IMR-90 (cell line): ENCODE results near the gene MAP3K19. TPM values are rescaled to one million over a fixed set of nuclear protein-coding genes. Genes with fewer than 3 reads are reported as not detected.

Experiments used
- ATAC-seq: fragments of 200-7000 bp; cut with Tn5 transposase; 2 replicates; pipeline ENCODE4 v1.9.1; 2020; ENCODE audit warnings: low read depth, mild to moderate bottlenecking, moderate library complexity
- BruUV-seq: library from RNA; stranded (reverse); fragments of 400-500 nt; replicated peaks from 2 replicates; lab custom pipeline; 2021; lab: Mats Ljungman, UMichigan
- CTCF ChIA-PET: fragments of 300-600 bp; formaldehyde crosslinking; extraction: SDS; loops from one replicate; lab custom pipeline; 2021; ENCODE audit warnings: antibody characterized with exemption; lab: Yijun Ruan, JAX
- POLR2A ChIA-PET: fragments of 300-600 bp; sonication (Branson Sonifier 250); formaldehyde crosslinking; loops from one replicate; lab custom pipeline; 2022; ENCODE audit warnings: antibody characterized with exemption; ENCODE audit not compliant: unreplicated experiment; lab: Charles Lee
- DNase-seq: peaks from one replicate; pipeline ENCODE4 v3.0.0; 2013
- H2AFZ ChIP-seq: replicated peaks from 2 replicates; pipeline ENCODE3; 2013; ENCODE audit warnings: low read length, mild to moderate bottlenecking; ENCODE audit not compliant: poor library complexity
- H2AK5ac ChIP-seq: 2 replicates; pipeline ENCODE4 v1.6.1; 2013; ENCODE audit warnings: low read depth, low read length, inconsistent platforms
- H2AK9ac ChIP-seq: replicated peaks from 2 replicates; pipeline ENCODE3; 2013; ENCODE audit warnings: mild to moderate bottlenecking, low read depth, low read length, moderate library complexity; ENCODE audit not compliant: poor library complexity
- H2BK120ac ChIP-seq: 2 replicates; pipeline ENCODE4 v1.6.1; 2013; ENCODE audit warnings: low read depth, low read length, inconsistent platforms
- H2BK15ac ChIP-seq: 3 replicates; pipeline ENCODE4 v1.6.1; 2013; ENCODE audit warnings: low read depth, low read length, inconsistent platforms
- H2BK20ac ChIP-seq: 2 replicates; pipeline ENCODE4 v1.6.1; 2013; ENCODE audit warnings: low read depth, mild to moderate bottlenecking, inconsistent platforms, low read length, moderate library complexity
- H2BK5ac ChIP-seq: 2 replicates; pipeline ENCODE4 v1.6.1; 2013; ENCODE audit warnings: mild to moderate bottlenecking, low read depth, low read length, inconsistent platforms; ENCODE audit not compliant: poor library complexity, severe bottlenecking
- H3K14ac ChIP-seq: replicated peaks from 2 replicates; pipeline ENCODE4 v1.6.1; 2013; ENCODE audit warnings: low read depth, low read length, inconsistent platforms
- H3K18ac ChIP-seq: 2 replicates; pipeline ENCODE4 v1.6.1; 2013; ENCODE audit warnings: low read depth, low read length, control low read depth
- H3K23ac ChIP-seq: 2 replicates; pipeline ENCODE4 v1.6.1; 2013; ENCODE audit warnings: low read depth, low read length, inconsistent platforms
- H3K27ac ChIP-seq: 2 replicates; pipeline ENCODE4 v1.5.1; 2013; ENCODE audit warnings: mild to moderate bottlenecking, control low read depth, low read length; ENCODE audit not compliant: insufficient read depth
- H3K27me3 ChIP-seq: 2 replicates; pipeline ENCODE4 v1.6.1; 2013; ENCODE audit warnings: low read length; ENCODE audit not compliant: control insufficient read depth, insufficient read depth
- H3K36me3 ChIP-seq: 2 replicates; pipeline ENCODE4 v1.6.1; 2013; ENCODE audit warnings: low read length, mixed read lengths; ENCODE audit not compliant: control insufficient read depth, insufficient read depth
- H3K4ac ChIP-seq: 2 replicates; pipeline ENCODE4 v1.6.1; 2013; ENCODE audit warnings: low read depth, low read length, inconsistent platforms
- H3K4me1 ChIP-seq: 2 replicates; pipeline ENCODE4 v1.6.1; 2013; ENCODE audit warnings: low read length, mixed read lengths; ENCODE audit not compliant: control insufficient read depth, insufficient read depth
- H3K4me2 ChIP-seq: 2 replicates; pipeline ENCODE4 v1.6.1; 2013; ENCODE audit warnings: low read depth, mild to moderate bottlenecking, control low read depth, low read length, moderate library complexity
- H3K4me3 ChIP-seq: 2 replicates; pipeline ENCODE4 v1.5.1; 2013; ENCODE audit warnings: low read depth, mild to moderate bottlenecking, control low read depth, low read length, moderate library complexity; ENCODE audit not compliant: insufficient read depth
- H3K56ac ChIP-seq: 2 replicates; pipeline ENCODE4 v1.6.1; 2013; ENCODE audit warnings: low read length, inconsistent platforms; ENCODE audit not compliant: insufficient read depth; ENCODE audit errors: extremely low read depth
- H3K79me1 ChIP-seq, 2 experiments: 2 replicates each; pipeline ENCODE4 v1.6.1; 2013; ENCODE audit warnings: low read length in 2 of 2, inconsistent platforms in 1 of 2, low read depth in 1 of 2
- H3K9ac ChIP-seq: 2 replicates; pipeline ENCODE4 v1.6.1; 2013; ENCODE audit warnings: low read depth, low read length, control low read depth
- H3K9me1 ChIP-seq: 2 replicates; pipeline ENCODE4 v1.6.1; 2013; ENCODE audit warnings: low read length, inconsistent platforms; ENCODE audit not compliant: insufficient read depth
- H3K9me3 ChIP-seq: 2 replicates; pipeline ENCODE4 v1.6.1; 2013; ENCODE audit warnings: low read length; ENCODE audit not compliant: control insufficient read depth, insufficient read depth
- H4K20me1 ChIP-seq: 2 replicates; pipeline ENCODE4 v1.6.1; 2013; ENCODE audit warnings: low read length, inconsistent platforms; ENCODE audit not compliant: insufficient read depth
- H4K5ac ChIP-seq: 2 replicates; pipeline ENCODE4 v1.6.1; 2013; ENCODE audit warnings: mild to moderate bottlenecking, low read depth, low read length, control low read depth
- H4K8ac ChIP-seq, 2 experiments: 2 replicates each; pipeline ENCODE4 v1.6.1; 2013; ENCODE audit warnings: low read depth in 2 of 2, low read length in 2 of 2, control low read depth in 1 of 2, inconsistent platforms in 1 of 2
- H4K91ac ChIP-seq: 2 replicates; pipeline ENCODE4 v1.6.1; 2013; ENCODE audit warnings: low read depth, low read length, inconsistent platforms; ENCODE audit not compliant: insufficient read depth
- BHLHE40 ChIP-seq: fragments of 150-350 bp; IDR thresholded peaks from 2 replicates; pipeline ENCODE4 v1.6.1; 2016; ENCODE audit warnings: mild to moderate bottlenecking, low read depth, low read length
- CEBPB ChIP-seq: IDR thresholded peaks from 2 replicates; pipeline ENCODE4 v1.6.1; 2012; ENCODE audit warnings: low read depth, low read length, improper control_type of control experiment
- CHD1 ChIP-seq: IDR thresholded peaks from 2 replicates; pipeline ENCODE4 v1.6.1; 2012; ENCODE audit warnings: low read depth, low read length, improper control_type of control experiment
- CTCF ChIP-seq: conservative IDR thresholded peaks from 2 replicates; pipeline ENCODE4 v1.5.1; 2012; ENCODE audit warnings: mild to moderate bottlenecking, low read depth, low read length, improper control_type of control experiment
- ELK1 ChIP-seq: fragments of 150-350 bp; IDR thresholded peaks from 2 replicates; pipeline ENCODE4 v1.6.1; 2016; ENCODE audit warnings: low read depth, mild to moderate bottlenecking, low read length, moderate library complexity, borderline replicate concordance
- FOS ChIP-seq: fragments of 150-350 bp; IDR thresholded peaks from 2 replicates; pipeline ENCODE4 v1.6.1; 2016; ENCODE audit warnings: low read depth, low read length
- MAFK ChIP-seq: IDR thresholded peaks from 2 replicates; pipeline ENCODE4 v1.6.1; 2012; ENCODE audit warnings: low read depth, low read length, improper control_type of control experiment
- MAZ ChIP-seq: IDR thresholded peaks from 2 replicates; pipeline ENCODE4 v1.6.1; 2012; ENCODE audit warnings: low read depth, mild to moderate bottlenecking, low read length, improper control_type of control experiment, moderate library complexity, borderline replicate concordance
- MXI1 ChIP-seq: IDR thresholded peaks from 2 replicates; pipeline ENCODE4 v1.6.1; 2012; ENCODE audit warnings: low read depth, mild to moderate bottlenecking, low read length, moderate library complexity, borderline replicate concordance
- NFE2L2 ChIP-seq: fragments of 150-350 bp; IDR thresholded peaks from 2 replicates; pipeline ENCODE4 v1.6.1; 2016; ENCODE audit warnings: low read depth, mild to moderate bottlenecking, low read length
- POLR2A ChIP-seq: IDR thresholded peaks from 2 replicates; pipeline ENCODE4 v1.6.1; 2012; ENCODE audit warnings: mild to moderate bottlenecking, low read depth, low read length
- RAD21 ChIP-seq: IDR thresholded peaks from 2 replicates; pipeline ENCODE4 v1.6.1; 2012; ENCODE audit warnings: low read length, improper control_type of control experiment
- RCOR1 ChIP-seq: IDR thresholded peaks from 2 replicates; pipeline ENCODE4 v1.6.1; 2012; ENCODE audit warnings: mild to moderate bottlenecking, low read length, improper control_type of control experiment; ENCODE audit not compliant: insufficient replicate concordance
- RFX5 ChIP-seq: IDR thresholded peaks from 2 replicates; pipeline ENCODE4 v1.8.0; 2012; ENCODE audit warnings: low read depth, mild to moderate bottlenecking, low read length, moderate library complexity
- SMC3 ChIP-seq: fragments of 150-350 bp; IDR thresholded peaks from 2 replicates; pipeline ENCODE4 v1.6.1; 2016; ENCODE audit warnings: low read depth, mild to moderate bottlenecking, antibody characterized with exemption, low read length, moderate library complexity
- WGBS, 2 experiments: methylation state at CpG; one replicate each; pipeline versions ENCODE4 v1.1.5 to v1.1.7; 2013; ENCODE audit warnings: missing lambda C conversion rate in 2 of 2; ENCODE audit not compliant: insufficient read length in 1 of 2; ENCODE audit errors: extremely low coverage in 2 of 2; 5-methylcytosine and 5-hydroxymethylcytosine counted together
- dilution Hi-C: fragments of 300-500 bp; cut with HindIII; formaldehyde crosslinking; loops from one replicate; pipeline ENCODE4 v1.14.3; 2018; ENCODE audit warnings: low sequenced_read_pairs; ENCODE audit not compliant: unreplicated experiment
- in situ Hi-C: fragments of 300-500 bp; cut with MboI; formaldehyde crosslinking; loops from 3 replicates; pipeline ENCODE4 v1.14.3; 2019; ENCODE audit warnings: low sequenced_read_pairs, inconsistent platforms, mixed read lengths
- intact Hi-C: fragments of 100-400 bp; cut with micrococcal nuclease; formaldehyde crosslinking; loops from 2 replicates; pipeline ENCODE4 v1.10.0; 2022
- polyA plus RNA-seq, 3 experiments: library from polyadenylated mRNA; depleted of rRNA; stranded (reverse); fragments of >200 nt; gene quantifications; 2 replicates each; pipeline ENCODE4 v1.2.3, GENCODE V29; 2012; ENCODE audit warnings: low replicate concordance in 1 of 3
- total RNA-seq: library from RNA; depleted of rRNA; stranded (reverse); fragments of >200 nt; gene quantifications from 2 replicates; pipeline ENCODE4 v1.2.3, GENCODE V29; 2012

Gene MAP3K19
- total and polyA plus RNA-seq, 2 of the 4 experiments (the other 2 are of a cell fraction) = not detected

GRCh38 chr2:135048122-135048521 lies 875 bp upstream of the MAP3K19 start:
- no peaks in the 10 kb centered on the region for H3K36me3 ChIP-seq
- H2AK9ac ChIP-seq = no peak overlapping the region
- no peaks in the 10 kb centered on the region for H3K4me1 ChIP-seq
- no peak overlapping the region for H3K4me2 ChIP-seq
- ATAC-seq = no peak
- no peak overlapping the region for H3K18ac ChIP-seq
- no peak overlapping the region for H3K23ac ChIP-seq
- no peak overlapping the region for H4K5ac ChIP-seq
- H4K8ac ChIP-seq = no peak overlapping the region
- H4K20me1 ChIP-seq = no peaks in the 10 kb centered on the region
- TF ChIP-seq CTCF = no peak
- no peak for TF ChIP-seq ELK1
- TF ChIP-seq MAZ = no peak
- TF ChIP-seq CHD1 = no peak
- TF ChIP-seq MAFK = no peak
- no peak for TF ChIP-seq MXI1
- no peak for TF ChIP-seq BHLHE40
- TF ChIP-seq SMC3 = no peak
- no peak for TF ChIP-seq RFX5
- no peak for TF ChIP-seq CEBPB
- TF ChIP-seq NFE2L2 = no peak
- TF ChIP-seq RAD21 = no peak
- no peak for TF ChIP-seq RCOR1
- TF ChIP-seq FOS = no peak
- no peak for TF ChIP-seq POLR2A
- ChIA-PET POLR2A (no interaction called here), CTCF (interaction anchor here (0.6 kb wide), 1 partner anchor 289 kb away, joined by 3 read pairs; no protein-coding TSS in a partner anchor)
- H3K27me3 ChIP-seq = peaks cover 8% of the 10 kb centered on the region; the same call in 1 of the 2 replicates
- H3K79me1 ChIP-seq = peaks cover under 1 to 10% of the 10 kb centered on the region in 2 experiments; a peak in 2 of 4 replicates
- in situ Hi-C loops (no loop called here), intact Hi-C loops (no loop called here), dilution Hi-C loops (no loop called here)
- no peaks in the 10 kb centered on the region for H3K9me1 ChIP-seq
- H2AFZ ChIP-seq = no peak overlapping the region
- no peak overlapping the region for H2AK5ac ChIP-seq
- no peak overlapping the region for H4K91ac ChIP-seq
- no CpG with 5 or more reads among the region's 6 CpGs for WGBS, 2 experiments
- H3K4ac ChIP-seq = no peak overlapping the region
- no TSS peak for BruUV-seq
- no peak overlapping the region for H3K14ac ChIP-seq
- no peak for DNase-seq
- no peak overlapping the region for H3K27ac ChIP-seq
- H3K9ac ChIP-seq = no peak overlapping the region
- no peak overlapping the region for H3K4me3 ChIP-seq
- no peak overlapping the region for H2BK15ac ChIP-seq
- no peaks in the 10 kb centered on the region for H3K9me3 ChIP-seq
- H2BK120ac ChIP-seq = no peak overlapping the region
- no peak overlapping the region for H3K56ac ChIP-seq
- no peak overlapping the region for H2BK5ac ChIP-seq
- H2BK20ac ChIP-seq = no peak overlapping the region
